Body of pancreas (tissue), 4 donors: ENCODE results near the gene DUOX2.

Experiments used
- POLR2A ChIP-seq, 3 donors: fragments of 450-650 bp; IDR thresholded peaks; one replicate each; pipeline ENCODE4 v1.6.1; 2016; ENCODE audit warnings: antibody characterized with exemption in 3 of 3, mild to moderate bottlenecking in 2 of 3
- TF ChIP-seq, protein P1 (sequence below), 7 experiments: fragments of 450-650 bp in 4 of 7; fragments of 200-600 bp in 3 of 7; sonication (generic) in 3 of 7; IDR thresholded peaks; one replicate each; pipeline ENCODE4 v1.5.1; 2016 to 2019; ENCODE audit warnings: antibody characterized with exemption in 7 of 7

DNA sequence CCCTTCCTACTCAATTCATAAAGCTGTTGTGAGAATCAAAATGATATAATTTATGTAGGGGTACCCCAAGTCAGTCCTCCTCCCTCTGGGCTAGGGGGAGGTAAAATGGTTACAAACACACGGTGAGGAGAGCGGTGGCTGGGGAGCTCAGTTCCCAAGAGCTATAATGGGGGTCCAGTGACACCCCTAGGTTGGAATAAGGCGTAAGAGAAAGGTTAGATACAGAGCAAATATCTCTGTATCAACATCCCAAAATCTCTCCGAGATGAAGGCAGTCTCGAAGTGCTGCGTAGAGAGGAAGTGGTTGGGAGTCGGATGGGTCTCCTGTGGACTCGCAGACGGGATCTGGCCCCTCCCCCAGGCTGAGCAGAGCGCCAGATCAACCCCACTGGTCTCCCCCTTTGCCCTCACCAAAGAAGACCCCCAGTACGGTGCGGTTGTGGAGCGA, 1.8 kb downstream of the DUOX2 start:
- no peak for TF ChIP-seq POLR2A (IDR thresholded peaks at IDR 0.05)
- TF ChIP-seq, protein P1, sequence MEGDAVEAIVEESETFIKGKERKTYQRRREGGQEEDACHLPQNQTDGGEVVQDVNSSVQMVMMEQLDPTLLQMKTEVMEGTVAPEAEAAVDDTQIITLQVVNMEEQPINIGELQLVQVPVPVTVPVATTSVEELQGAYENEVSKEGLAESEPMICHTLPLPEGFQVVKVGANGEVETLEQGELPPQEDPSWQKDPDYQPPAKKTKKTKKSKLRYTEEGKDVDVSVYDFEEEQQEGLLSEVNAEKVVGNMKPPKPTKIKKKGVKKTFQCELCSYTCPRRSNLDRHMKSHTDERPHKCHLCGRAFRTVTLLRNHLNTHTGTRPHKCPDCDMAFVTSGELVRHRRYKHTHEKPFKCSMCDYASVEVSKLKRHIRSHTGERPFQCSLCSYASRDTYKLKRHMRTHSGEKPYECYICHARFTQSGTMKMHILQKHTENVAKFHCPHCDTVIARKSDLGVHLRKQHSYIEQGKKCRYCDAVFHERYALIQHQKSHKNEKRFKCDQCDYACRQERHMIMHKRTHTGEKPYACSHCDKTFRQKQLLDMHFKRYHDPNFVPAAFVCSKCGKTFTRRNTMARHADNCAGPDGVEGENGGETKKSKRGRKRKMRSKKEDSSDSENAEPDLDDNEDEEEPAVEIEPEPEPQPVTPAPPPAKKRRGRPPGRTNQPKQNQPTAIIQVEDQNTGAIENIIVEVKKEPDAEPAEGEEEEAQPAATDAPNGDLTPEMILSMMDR (IDR thresholded peaks at IDR 0.05), result no peak
